Measurements from ENCODE around the gene HMMR. TPM values are rescaled to one million over a fixed set of nuclear protein-coding genes. Genes with fewer than 3 reads are reported as not detected.
"Not testable (repeated sequence)": the region's sequence is repeated elsewhere in the genome, so short reads cannot be mapped to it uniquely, and the experiment has no call there.

Gene HMMR
- total RNA-seq, 1 experiment from 2014 or later: 77.6 TPM

GRCh38 chr5:163503106-163504078 is 43.0 kb downstream of the HMMR start:
- DNase-seq (ENCODE audit: low spot score): peak; percentile 84
- in situ Hi-C loops (cut with HindIII; ENCODE audit: low sequenced_read_pairs): no loop called here

GRCh38 chr5:163504079-163504931 is 43.9 kb downstream of the HMMR start:
- peak; percentile 72 for DNase-seq (ENCODE audit: low spot score)
- in situ Hi-C loops (cut with HindIII; ENCODE audit: low sequenced_read_pairs): no loop called here

- in situ Hi-C loops (cut with HindIII; ENCODE audit: low sequenced_read_pairs): no loop called here
These were observed 44.6 kb downstream of the HMMR start for GRCh38 chr5:163505049-163505367.

GRCh38 chr5:163505368-163506094 is 45.1 kb downstream of the HMMR start, which contains the start of gene MAT2B:
Gene MAT2B (plus strand): TSS chr5:163505619. CDS start chr5:163505687, 68 bp downstream.
- peak; percentile 96 for DNase-seq (ENCODE audit: low spot score)
- in situ Hi-C loops (cut with HindIII; ENCODE audit: low sequenced_read_pairs): no loop called here

More at GRCh38 chr5:163505049-163505367, 44.6 kb downstream of the HMMR start:
- DNase-seq (ENCODE audit: low spot score): no peak

- in situ Hi-C loops (cut with HindIII; ENCODE audit: low sequenced_read_pairs): no loop called here
- no peak for DNase-seq (ENCODE audit: low spot score)
These were observed 45.6 kb downstream of the HMMR start for GRCh38 chr5:163506095-163506457.

GRCh38 chr5:163506726-163507125 is 46.3 kb downstream of the HMMR start:
- DNase-seq (ENCODE audit: low spot score): peak; percentile 16
- in situ Hi-C loops (cut with HindIII; ENCODE audit: low sequenced_read_pairs): no loop called here

GRCh38 chr5:163508753-163509152 is 48.3 kb downstream of the HMMR start:
- DNase-seq (ENCODE audit: low spot score): no peak
- in situ Hi-C loops (cut with HindIII; ENCODE audit: low sequenced_read_pairs): no loop called here

- in situ Hi-C loops (cut with HindIII; ENCODE audit: low sequenced_read_pairs): no loop called here
- DNase-seq (ENCODE audit: low spot score): peak; percentile 15
These were observed 49.0 kb downstream of the HMMR start for GRCh38 chr5:163509291-163509951.

- in situ Hi-C loops (cut with HindIII; ENCODE audit: low sequenced_read_pairs): no loop called here
These were observed 52.1 kb downstream of the HMMR start for GRCh38 chr5:163512526-163512925.

GRCh38 chr5:163525096-163525495 is 64.7 kb downstream of the HMMR start:
- no peak for DNase-seq (ENCODE audit: low spot score)
- in situ Hi-C loops (cut with HindIII; ENCODE audit: low sequenced_read_pairs): no loop called here

More at GRCh38 chr5:163512526-163512925, 52.1 kb downstream of the HMMR start:
- no peak for DNase-seq (ENCODE audit: low spot score)

- no peak for DNase-seq (ENCODE audit: low spot score)
- in situ Hi-C loops (cut with HindIII; ENCODE audit: low sequenced_read_pairs): no loop called here
These were observed 69.3 kb downstream of the HMMR start for GRCh38 chr5:163529698-163530097.

- in situ Hi-C loops (cut with HindIII; ENCODE audit: low sequenced_read_pairs): no loop called here
- no peak for DNase-seq (ENCODE audit: low spot score)
These were observed 70.8 kb downstream of the HMMR start for GRCh38 chr5:163531272-163531671.

- no peak for DNase-seq (ENCODE audit: low spot score)
- in situ Hi-C loops (cut with HindIII; ENCODE audit: low sequenced_read_pairs): no loop called here
These were observed 72.0 kb downstream of the HMMR start for GRCh38 chr5:163532171-163533084.

GRCh38 chr5:163533223-163533622 is 72.8 kb downstream of the HMMR start:
- in situ Hi-C loops (cut with HindIII; ENCODE audit: low sequenced_read_pairs): no loop called here
- DNase-seq (ENCODE audit: low spot score): no peak

GRCh38 chr5:163534492-163535094 is 74.2 kb downstream of the HMMR start:
- in situ Hi-C loops (cut with HindIII; ENCODE audit: low sequenced_read_pairs): no loop called here
- DNase-seq (ENCODE audit: low spot score): no peak

GRCh38 chr5:163535290-163535689 is 74.9 kb downstream of the HMMR start:
- in situ Hi-C loops (cut with HindIII; ENCODE audit: low sequenced_read_pairs): no loop called here
- no peak for DNase-seq (ENCODE audit: low spot score)

GRCh38 chr5:163536442-163536841 is 76.0 kb downstream of the HMMR start:
- in situ Hi-C loops (cut with HindIII; ENCODE audit: low sequenced_read_pairs); DNase-seq (ENCODE audit: low spot score): not testable (repeated sequence)

Measured in G401 (cell line).